Ovary (tissue), 3 donors: ENCODE data around the gene ZKSCAN1.

ENCODE experiments used
- CTCF ChIP-seq, 3 donors: fragments of 450-650 bp in 2 of 3; fragments of 200-600 bp in 1 of 3; IDR thresholded peaks; one replicate each; pipeline versions ENCODE4 v1.5.1 to v1.8.0; 2016 to 2022; ENCODE audit warnings: antibody characterized with exemption in 3 of 3, mild to moderate bottlenecking in 1 of 3
- EP300 ChIP-seq: sonication (generic); formaldehyde crosslinking; IDR thresholded peaks from one replicate; pipeline ENCODE4 v1.6.1; 2017; ENCODE audit warnings: antibody characterized with exemption
- POLR2A ChIP-seq: fragments of 450-650 bp; IDR thresholded peaks from one replicate; pipeline ENCODE4 v1.6.1; 2017; ENCODE audit warnings: antibody characterized with exemption, mild to moderate bottlenecking, moderate library complexity
- donor health status: DM: no; HTN: no; CAD: no.

DNA sequence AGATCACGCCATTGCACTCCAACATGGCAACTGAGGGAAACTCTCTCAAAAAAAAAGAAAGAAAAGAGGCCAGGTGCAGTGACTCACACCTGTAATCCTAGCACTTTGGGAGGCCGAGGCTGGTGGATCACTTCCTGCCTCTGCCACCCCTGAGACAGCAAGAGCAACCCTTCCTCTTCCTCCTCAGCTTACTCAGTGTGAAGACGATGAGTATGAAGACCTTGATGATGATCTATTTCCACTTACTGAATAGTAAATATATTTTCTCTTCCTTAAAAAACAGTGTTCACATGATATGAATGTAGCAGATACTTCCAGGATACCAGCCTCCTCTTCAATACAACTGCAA lies 2.1 kb upstream of the ZKSCAN1 start:
- no peak for TF ChIP-seq CTCF (IDR thresholded peaks at IDR 0.05)
- no peak for TF ChIP-seq POLR2A
- no peak for TF ChIP-seq EP300
